ENCODE data around the gene CPS1. TPM values are rescaled to one million over a fixed set of nuclear protein-coding genes. Genes with fewer than 3 reads are reported as not detected.

The CPS1 gene
- total RNA-seq, 1 experiment from 2014 or later = 9.0 TPM

DNA sequence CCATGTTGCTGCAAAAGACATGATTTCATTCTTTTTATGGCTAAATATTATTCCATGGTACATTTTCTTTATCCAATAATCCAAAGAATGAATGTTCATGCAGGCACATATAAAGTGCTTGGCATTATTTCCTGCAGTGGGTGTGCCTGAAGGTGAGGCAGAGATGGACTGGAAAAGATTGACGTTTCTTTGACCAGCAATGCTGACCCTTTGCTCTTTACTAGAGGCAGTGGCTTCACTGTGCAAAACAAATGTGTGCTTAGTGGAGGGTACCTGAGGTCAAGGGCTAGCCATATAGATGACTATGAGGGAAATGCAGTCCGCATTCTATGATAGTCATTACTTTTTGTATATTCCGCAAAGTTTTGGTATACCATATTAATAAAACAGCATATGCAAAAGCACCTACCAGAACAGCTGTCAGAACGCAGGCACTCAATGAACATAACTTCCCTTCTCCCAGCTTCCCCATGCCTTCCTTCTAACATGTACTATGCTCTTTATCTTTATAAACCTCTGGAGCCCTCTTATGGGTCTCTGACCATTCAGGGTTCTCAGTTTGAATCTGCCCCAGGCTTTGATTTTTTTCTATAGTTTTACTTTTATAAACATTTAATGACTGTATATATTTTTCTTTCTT lies 32.6 kb upstream of the CPS1 start (continued):
- TF ChIP-seq, protein P1, sequence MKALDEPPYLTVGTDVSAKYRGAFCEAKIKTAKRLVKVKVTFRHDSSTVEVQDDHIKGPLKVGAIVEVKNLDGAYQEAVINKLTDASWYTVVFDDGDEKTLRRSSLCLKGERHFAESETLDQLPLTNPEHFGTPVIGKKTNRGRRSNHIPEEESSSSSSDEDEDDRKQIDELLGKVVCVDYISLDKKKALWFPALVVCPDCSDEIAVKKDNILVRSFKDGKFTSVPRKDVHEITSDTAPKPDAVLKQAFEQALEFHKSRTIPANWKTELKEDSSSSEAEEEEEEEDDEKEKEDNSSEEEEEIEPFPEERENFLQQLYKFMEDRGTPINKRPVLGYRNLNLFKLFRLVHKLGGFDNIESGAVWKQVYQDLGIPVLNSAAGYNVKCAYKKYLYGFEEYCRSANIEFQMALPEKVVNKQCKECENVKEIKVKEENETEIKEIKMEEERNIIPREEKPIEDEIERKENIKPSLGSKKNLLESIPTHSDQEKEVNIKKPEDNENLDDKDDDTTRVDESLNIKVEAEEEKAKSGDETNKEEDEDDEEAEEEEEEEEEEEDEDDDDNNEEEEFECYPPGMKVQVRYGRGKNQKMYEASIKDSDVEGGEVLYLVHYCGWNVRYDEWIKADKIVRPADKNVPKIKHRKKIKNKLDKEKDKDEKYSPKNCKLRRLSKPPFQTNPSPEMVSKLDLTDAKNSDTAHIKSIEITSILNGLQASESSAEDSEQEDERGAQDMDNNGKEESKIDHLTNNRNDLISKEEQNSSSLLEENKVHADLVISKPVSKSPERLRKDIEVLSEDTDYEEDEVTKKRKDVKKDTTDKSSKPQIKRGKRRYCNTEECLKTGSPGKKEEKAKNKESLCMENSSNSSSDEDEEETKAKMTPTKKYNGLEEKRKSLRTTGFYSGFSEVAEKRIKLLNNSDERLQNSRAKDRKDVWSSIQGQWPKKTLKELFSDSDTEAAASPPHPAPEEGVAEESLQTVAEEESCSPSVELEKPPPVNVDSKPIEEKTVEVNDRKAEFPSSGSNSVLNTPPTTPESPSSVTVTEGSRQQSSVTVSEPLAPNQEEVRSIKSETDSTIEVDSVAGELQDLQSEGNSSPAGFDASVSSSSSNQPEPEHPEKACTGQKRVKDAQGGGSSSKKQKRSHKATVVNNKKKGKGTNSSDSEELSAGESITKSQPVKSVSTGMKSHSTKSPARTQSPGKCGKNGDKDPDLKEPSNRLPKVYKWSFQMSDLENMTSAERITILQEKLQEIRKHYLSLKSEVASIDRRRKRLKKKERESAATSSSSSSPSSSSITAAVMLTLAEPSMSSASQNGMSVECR (CRISPR knock-in tag; IDR thresholded peaks at IDR 0.05; ENCODE audit: borderline replicate concordance) = no peak
- TF ChIP-seq ESRRA (CRISPR knock-in tag; IDR thresholded peaks at IDR 0.05; ENCODE audit: borderline replicate concordance) (no peak), NFATC4 (CRISPR knock-in tag; IDR thresholded peaks at IDR 0.05) (no peak), NFYB (CRISPR knock-in tag; conservative IDR thresholded peaks at IDR 0.05; ENCODE audit: low read depth) (no peak), SOX15 (CRISPR knock-in tag; IDR thresholded peaks at IDR 0.05) (no peak), SP1 (CRISPR knock-in tag; conservative IDR thresholded peaks at IDR 0.05) (no peak), RELA (CRISPR knock-in tag; IDR thresholded peaks at IDR 0.05; ENCODE audit: borderline replicate concordance) (no peak)
- TF ChIP-seq, protein P2, sequence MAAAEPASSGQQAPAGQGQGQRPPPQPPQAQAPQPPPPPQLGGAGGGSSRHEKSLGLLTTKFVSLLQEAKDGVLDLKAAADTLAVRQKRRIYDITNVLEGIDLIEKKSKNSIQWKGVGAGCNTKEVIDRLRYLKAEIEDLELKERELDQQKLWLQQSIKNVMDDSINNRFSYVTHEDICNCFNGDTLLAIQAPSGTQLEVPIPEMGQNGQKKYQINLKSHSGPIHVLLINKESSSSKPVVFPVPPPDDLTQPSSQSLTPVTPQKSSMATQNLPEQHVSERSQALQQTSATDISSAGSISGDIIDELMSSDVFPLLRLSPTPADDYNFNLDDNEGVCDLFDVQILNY (CRISPR knock-in tag; IDR thresholded peaks at IDR 0.05) = no peak

DNA sequence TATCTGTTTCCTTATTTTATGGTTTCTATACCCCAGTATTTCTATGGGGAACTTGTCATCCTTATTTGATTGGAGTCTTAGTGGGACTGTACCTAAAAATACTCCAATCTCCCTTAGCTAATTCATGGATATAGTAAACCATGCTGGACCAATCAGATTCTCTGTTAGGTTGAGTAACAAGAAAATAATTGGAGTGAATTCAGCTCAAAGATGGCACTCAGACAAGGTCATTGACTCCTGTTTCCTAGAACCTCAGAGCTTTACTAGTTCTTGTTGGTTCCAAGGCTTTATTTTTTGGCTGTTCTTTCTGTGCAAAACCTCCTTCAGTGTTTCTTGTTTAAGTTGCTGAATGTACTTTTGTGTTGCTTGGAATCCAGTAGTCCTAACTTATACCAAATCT lies 31.9 kb upstream of the CPS1 start:
- Mint-ChIP-seq H3K36me3 (no peaks in the 10 kb centered on the region), H3K9me3 (no peaks in the 10 kb centered on the region), H3K27ac (no peak overlapping the region), H3K27me3 (ENCODE audit: low read depth) (no peaks in the 10 kb centered on the region), H3K4me1 (peaks cover 19% of the 10 kb centered on the region), H3K4me3 (no peak overlapping the region)
- no peak for ATAC-seq
- POLR2A ChIA-PET = no interaction called here
- no peak for DNase-seq (ENCODE audit: low spot score)
- CTCF ChIA-PET = interaction anchor here (1.2 to 1.3 kb wide), 2 partner anchors 21 to 54 kb away, joined by 3 read pairs; no protein-coding TSS in a partner anchor
- TF ChIP-seq SMAD4 (CRISPR knock-in tag; IDR thresholded peaks at IDR 0.05) (no peak), ZNF396 (CRISPR knock-in tag; IDR thresholded peaks at IDR 0.05; ENCODE audit: borderline replicate concordance) (no peak), GABPB1 (CRISPR knock-in tag; IDR thresholded peaks at IDR 0.05) (no peak), FOXJ3 (CRISPR knock-in tag; IDR thresholded peaks at IDR 0.05; ENCODE audit: borderline replicate concordance) (no peak), ZNF121 (CRISPR knock-in tag; IDR thresholded peaks at IDR 0.05) (no peak), FOXP1 (CRISPR knock-in tag; IDR thresholded peaks at IDR 0.05; ENCODE audit: borderline replicate concordance) (no peak), ETV6 (CRISPR knock-in tag; IDR thresholded peaks at IDR 0.05) (no peak), RORB (CRISPR knock-in tag; IDR thresholded peaks at IDR 0.05) (no peak)
- TF ChIP-seq, protein P3, sequence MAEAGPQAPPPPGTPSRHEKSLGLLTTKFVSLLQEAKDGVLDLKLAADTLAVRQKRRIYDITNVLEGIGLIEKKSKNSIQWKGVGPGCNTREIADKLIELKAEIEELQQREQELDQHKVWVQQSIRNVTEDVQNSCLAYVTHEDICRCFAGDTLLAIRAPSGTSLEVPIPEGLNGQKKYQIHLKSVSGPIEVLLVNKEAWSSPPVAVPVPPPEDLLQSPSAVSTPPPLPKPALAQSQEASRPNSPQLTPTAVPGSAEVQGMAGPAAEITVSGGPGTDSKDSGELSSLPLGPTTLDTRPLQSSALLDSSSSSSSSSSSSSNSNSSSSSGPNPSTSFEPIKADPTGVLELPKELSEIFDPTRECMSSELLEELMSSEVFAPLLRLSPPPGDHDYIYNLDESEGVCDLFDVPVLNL (CRISPR knock-in tag; IDR thresholded peaks at IDR 0.05; ENCODE audit: borderline replicate concordance, low read depth) = no peak
- TF ChIP-seq, protein P4, sequence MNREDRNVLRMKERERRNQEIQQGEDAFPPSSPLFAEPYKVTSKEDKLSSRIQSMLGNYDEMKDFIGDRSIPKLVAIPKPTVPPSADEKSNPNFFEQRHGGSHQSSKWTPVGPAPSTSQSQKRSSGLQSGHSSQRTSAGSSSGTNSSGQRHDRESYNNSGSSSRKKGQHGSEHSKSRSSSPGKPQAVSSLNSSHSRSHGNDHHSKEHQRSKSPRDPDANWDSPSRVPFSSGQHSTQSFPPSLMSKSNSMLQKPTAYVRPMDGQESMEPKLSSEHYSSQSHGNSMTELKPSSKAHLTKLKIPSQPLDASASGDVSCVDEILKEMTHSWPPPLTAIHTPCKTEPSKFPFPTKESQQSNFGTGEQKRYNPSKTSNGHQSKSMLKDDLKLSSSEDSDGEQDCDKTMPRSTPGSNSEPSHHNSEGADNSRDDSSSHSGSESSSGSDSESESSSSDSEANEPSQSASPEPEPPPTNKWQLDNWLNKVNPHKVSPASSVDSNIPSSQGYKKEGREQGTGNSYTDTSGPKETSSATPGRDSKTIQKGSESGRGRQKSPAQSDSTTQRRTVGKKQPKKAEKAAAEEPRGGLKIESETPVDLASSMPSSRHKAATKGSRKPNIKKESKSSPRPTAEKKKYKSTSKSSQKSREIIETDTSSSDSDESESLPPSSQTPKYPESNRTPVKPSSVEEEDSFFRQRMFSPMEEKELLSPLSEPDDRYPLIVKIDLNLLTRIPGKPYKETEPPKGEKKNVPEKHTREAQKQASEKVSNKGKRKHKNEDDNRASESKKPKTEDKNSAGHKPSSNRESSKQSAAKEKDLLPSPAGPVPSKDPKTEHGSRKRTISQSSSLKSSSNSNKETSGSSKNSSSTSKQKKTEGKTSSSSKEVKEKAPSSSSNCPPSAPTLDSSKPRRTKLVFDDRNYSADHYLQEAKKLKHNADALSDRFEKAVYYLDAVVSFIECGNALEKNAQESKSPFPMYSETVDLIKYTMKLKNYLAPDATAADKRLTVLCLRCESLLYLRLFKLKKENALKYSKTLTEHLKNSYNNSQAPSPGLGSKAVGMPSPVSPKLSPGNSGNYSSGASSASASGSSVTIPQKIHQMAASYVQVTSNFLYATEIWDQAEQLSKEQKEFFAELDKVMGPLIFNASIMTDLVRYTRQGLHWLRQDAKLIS (CRISPR knock-in tag; IDR thresholded peaks at IDR 0.05; ENCODE audit: borderline replicate concordance) = no peak
- TF ChIP-seq, protein P2 (CRISPR knock-in tag; IDR thresholded peaks at IDR 0.05) = no peak
- TF ChIP-seq, protein P5, sequence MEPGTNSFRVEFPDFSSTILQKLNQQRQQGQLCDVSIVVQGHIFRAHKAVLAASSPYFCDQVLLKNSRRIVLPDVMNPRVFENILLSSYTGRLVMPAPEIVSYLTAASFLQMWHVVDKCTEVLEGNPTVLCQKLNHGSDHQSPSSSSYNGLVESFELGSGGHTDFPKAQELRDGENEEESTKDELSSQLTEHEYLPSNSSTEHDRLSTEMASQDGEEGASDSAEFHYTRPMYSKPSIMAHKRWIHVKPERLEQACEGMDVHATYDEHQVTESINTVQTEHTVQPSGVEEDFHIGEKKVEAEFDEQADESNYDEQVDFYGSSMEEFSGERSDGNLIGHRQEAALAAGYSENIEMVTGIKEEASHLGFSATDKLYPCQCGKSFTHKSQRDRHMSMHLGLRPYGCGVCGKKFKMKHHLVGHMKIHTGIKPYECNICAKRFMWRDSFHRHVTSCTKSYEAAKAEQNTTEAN (CRISPR knock-in tag; IDR thresholded peaks at IDR 0.05) = no peak
- TF ChIP-seq, protein P6, sequence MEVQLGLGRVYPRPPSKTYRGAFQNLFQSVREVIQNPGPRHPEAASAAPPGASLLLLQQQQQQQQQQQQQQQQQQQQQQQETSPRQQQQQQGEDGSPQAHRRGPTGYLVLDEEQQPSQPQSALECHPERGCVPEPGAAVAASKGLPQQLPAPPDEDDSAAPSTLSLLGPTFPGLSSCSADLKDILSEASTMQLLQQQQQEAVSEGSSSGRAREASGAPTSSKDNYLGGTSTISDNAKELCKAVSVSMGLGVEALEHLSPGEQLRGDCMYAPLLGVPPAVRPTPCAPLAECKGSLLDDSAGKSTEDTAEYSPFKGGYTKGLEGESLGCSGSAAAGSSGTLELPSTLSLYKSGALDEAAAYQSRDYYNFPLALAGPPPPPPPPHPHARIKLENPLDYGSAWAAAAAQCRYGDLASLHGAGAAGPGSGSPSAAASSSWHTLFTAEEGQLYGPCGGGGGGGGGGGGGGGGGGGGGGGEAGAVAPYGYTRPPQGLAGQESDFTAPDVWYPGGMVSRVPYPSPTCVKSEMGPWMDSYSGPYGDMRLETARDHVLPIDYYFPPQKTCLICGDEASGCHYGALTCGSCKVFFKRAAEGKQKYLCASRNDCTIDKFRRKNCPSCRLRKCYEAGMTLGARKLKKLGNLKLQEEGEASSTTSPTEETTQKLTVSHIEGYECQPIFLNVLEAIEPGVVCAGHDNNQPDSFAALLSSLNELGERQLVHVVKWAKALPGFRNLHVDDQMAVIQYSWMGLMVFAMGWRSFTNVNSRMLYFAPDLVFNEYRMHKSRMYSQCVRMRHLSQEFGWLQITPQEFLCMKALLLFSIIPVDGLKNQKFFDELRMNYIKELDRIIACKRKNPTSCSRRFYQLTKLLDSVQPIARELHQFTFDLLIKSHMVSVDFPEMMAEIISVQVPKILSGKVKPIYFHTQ (CRISPR knock-in tag; IDR thresholded peaks at IDR 0.05) = no peak
